ENCODE measurements around the gene PRKD3. TPM values are rescaled to one million over a fixed set of nuclear protein-coding genes. Genes with fewer than 3 reads are reported as not detected.

The PRKD3 gene
- total RNA-seq, result 21.6 and 32.7 TPM in 2 replicates

DNA sequence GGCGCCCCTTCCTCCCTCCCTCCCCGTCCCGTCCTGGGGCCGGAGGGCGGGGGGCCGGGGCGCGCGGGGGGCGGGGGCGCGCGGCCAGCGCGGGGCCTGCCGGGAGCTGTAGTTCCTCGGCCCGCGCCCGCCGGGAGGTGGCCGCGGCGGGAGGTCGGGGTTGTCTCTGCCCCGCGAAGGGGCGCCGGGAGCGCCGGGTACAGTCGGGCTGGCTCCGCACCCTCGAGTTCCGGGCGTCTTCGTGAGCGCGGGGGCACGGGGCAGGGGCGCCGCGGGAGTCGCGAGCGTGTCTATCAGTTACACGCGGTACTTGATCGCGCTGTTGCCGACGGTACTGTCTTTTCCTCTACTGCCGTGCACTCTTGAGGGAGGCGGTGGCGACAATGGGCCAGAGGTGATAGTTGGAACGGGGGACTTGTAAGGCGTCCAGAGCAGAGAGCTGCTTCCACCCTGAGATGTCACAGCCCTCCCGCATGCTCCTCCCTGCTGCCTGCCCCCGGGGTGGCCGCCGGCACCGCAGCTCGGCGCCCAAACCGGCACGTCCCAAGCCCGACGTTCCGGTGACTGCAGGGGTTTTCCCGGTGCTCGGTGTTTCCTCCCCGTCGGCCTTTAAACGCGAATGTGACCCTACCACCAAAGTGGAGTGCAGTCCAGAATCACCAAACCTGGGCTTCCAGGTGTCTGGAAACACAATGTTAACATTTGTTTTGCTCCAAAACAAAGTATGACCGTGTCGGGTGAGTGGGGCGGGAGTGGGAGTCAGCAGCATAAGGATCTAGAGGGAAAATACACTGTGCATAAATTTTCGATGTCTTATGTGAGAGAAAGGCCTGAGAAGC lies at the start of gene PRKD3:
Gene PRKD3 (minus strand): TSS at position 48 of the 839 bp plus-strand sequence. CDS start 8,309 bp downstream, outside the sequence.
- Histone ChIP-seq H3K4me3 (ENCODE audit: low read depth, low read length) (peak within 1 kb of the TSS; percentile 75), H3K27me3 (ENCODE audit: control insufficient read depth, insufficient read depth, low read length) (no peaks in the 10 kb centered on the region), H3K36me3 (ENCODE audit: control insufficient read depth, insufficient read depth, low read length) (no peaks in the 10 kb centered on the region)
- no peak for DNase-seq (ENCODE audit: low read depth)
- TF ChIP-seq, protein P1, sequence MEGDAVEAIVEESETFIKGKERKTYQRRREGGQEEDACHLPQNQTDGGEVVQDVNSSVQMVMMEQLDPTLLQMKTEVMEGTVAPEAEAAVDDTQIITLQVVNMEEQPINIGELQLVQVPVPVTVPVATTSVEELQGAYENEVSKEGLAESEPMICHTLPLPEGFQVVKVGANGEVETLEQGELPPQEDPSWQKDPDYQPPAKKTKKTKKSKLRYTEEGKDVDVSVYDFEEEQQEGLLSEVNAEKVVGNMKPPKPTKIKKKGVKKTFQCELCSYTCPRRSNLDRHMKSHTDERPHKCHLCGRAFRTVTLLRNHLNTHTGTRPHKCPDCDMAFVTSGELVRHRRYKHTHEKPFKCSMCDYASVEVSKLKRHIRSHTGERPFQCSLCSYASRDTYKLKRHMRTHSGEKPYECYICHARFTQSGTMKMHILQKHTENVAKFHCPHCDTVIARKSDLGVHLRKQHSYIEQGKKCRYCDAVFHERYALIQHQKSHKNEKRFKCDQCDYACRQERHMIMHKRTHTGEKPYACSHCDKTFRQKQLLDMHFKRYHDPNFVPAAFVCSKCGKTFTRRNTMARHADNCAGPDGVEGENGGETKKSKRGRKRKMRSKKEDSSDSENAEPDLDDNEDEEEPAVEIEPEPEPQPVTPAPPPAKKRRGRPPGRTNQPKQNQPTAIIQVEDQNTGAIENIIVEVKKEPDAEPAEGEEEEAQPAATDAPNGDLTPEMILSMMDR (IDR thresholded peaks at IDR 0.05; ENCODE audit: insufficient read depth, low read length, poor library complexity, severe bottlenecking), result no peak

DNA sequence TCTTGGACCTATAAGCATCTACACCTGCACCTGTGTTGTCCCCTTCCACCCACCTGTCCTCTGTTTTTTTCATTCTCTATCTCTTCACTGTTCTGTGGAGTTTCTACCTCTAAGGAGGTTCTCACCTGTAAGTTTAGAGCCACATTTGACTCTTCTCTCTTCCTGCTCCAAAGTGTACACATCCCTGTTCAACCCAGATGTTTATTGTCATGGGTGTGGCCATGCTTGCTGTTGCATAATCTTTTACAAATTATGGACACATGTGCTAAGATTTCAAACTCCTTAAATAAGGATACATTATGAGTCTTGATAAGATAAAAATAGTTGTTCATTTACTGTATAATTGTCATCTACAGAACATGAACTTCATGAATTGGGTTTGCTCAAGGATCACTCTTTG lies 47.4 kb upstream of the PRKD3 start:
- no peak for DNase-seq (ENCODE audit: low read depth)
- Histone ChIP-seq H3K36me3 (ENCODE audit: control insufficient read depth, insufficient read depth, low read length) (no peaks in the 10 kb centered on the region), H3K27me3 (ENCODE audit: control insufficient read depth, insufficient read depth, low read length) (no peaks in the 10 kb centered on the region), H3K4me3 (ENCODE audit: low read depth, low read length) (no peak overlapping the region)
- TF ChIP-seq, protein P1 (IDR thresholded peaks at IDR 0.05; ENCODE audit: insufficient read depth, low read length, poor library complexity, severe bottlenecking), result no peak

- Histone ChIP-seq H3K27me3 (ENCODE audit: control insufficient read depth, insufficient read depth, low read length) (no peaks in the 10 kb centered on the region), H3K36me3 (ENCODE audit: control insufficient read depth, insufficient read depth, low read length) (no peaks in the 10 kb centered on the region), H3K4me3 (ENCODE audit: low read depth, low read length) (no peak overlapping the region)
- TF ChIP-seq, protein P1 (IDR thresholded peaks at IDR 0.05; ENCODE audit: insufficient read depth, low read length, poor library complexity, severe bottlenecking), result no peak
- DNase-seq (ENCODE audit: low read depth), result no peak
These were observed 46.0 kb upstream of the PRKD3 start for GRCh38 chr2:37370666-37371065.

GRCh38 chr2:37367984-37368383 lies 43.4 kb upstream of the PRKD3 start:
- H3K4me3 ChIP-seq (ENCODE audit: low read depth, low read length), result no peak overlapping the region
- no peaks in the 10 kb centered on the region for H3K27me3 ChIP-seq (ENCODE audit: control insufficient read depth, insufficient read depth, low read length)
- TF ChIP-seq, protein P1 (IDR thresholded peaks at IDR 0.05; ENCODE audit: insufficient read depth, low read length, poor library complexity, severe bottlenecking), result no peak
- DNase-seq (ENCODE audit: low read depth), result no peak
- H3K36me3 ChIP-seq (ENCODE audit: control insufficient read depth, insufficient read depth, low read length), result no peaks in the 10 kb centered on the region

- H3K36me3 ChIP-seq (ENCODE audit: control insufficient read depth, insufficient read depth, low read length), result no peaks in the 10 kb centered on the region
- H3K27me3 ChIP-seq (ENCODE audit: control insufficient read depth, insufficient read depth, low read length), result no peaks in the 10 kb centered on the region
- no peak overlapping the region for H3K4me3 ChIP-seq (ENCODE audit: low read depth, low read length)
- TF ChIP-seq, protein P1 (IDR thresholded peaks at IDR 0.05; ENCODE audit: insufficient read depth, low read length, poor library complexity, severe bottlenecking), result no peak
- no peak for DNase-seq (ENCODE audit: low read depth)
These were observed 42.7 kb upstream of the PRKD3 start for GRCh38 chr2:37367310-37367709.
